Stromal cell of bone marrow (primary cell): Measurements from ENCODE around the gene DRD5.

Experiments used
- DNase-seq: peaks from one replicate; pipeline ENCODE4 v3.0.0-alpha.2; 2012; ENCODE audit warnings: low read depth

DRD5 gene

GRCh38 chr4:9816285-9816684, 34.9 kb downstream of the DRD5 start:
- no peak for DNase-seq

- DNase-seq, result no peak
Measured at GRCh38 chr4:9820343-9820742, 38.9 kb downstream of the DRD5 start.

GRCh38 chr4:9825049-9825448, 43.6 kb downstream of the DRD5 start:
- no peak for DNase-seq

GRCh38 chr4:9826551-9826950, 45.1 kb downstream of the DRD5 start:
- DNase-seq, result no peak

- no peak for DNase-seq
Measured at GRCh38 chr4:9832640-9833039, 51.2 kb downstream of the DRD5 start.

- no peak for DNase-seq
Measured at GRCh38 chr4:9833421-9833820, 52.0 kb downstream of the DRD5 start.
